BE2C (cell line): ENCODE data around the gene ZNF648.

Source experiments
- DNase-seq: peaks from one replicate; pipeline ENCODE4 v3.0.0-alpha.2; 2020
- H3K27me3 ChIP-seq: fragments of 250-450 bp; sonication (Bioruptor Pico); 2 replicates; pipeline ENCODE4 v1.5.1; 2020; ENCODE audit warnings: mild to moderate bottlenecking
- H3K36me3 ChIP-seq: fragments of 250-450 bp; sonication (Bioruptor Pico); 2 replicates; pipeline ENCODE4 v1.5.1; 2020; ENCODE audit warnings: mild to moderate bottlenecking
- H3K4me1 ChIP-seq: fragments of 250-450 bp; sonication (Bioruptor Pico); 2 replicates; pipeline ENCODE4 v1.5.1; 2020
- H3K4me3 ChIP-seq: 2 replicates; pipeline ENCODE4 v1.5.1; 2011; ENCODE audit warnings: low read depth, low read length
- H3K9me3 ChIP-seq: fragments of 250-450 bp; sonication (Bioruptor Pico); 2 replicates; pipeline ENCODE4 v1.5.1; 2020
- TF ChIP-seq, protein P1 (sequence below): IDR thresholded peaks from 2 replicates; pipeline ENCODE4 v1.5.1; 2012; ENCODE audit warnings: mild to moderate bottlenecking, low read depth, low read length

The ZNF648 gene

DNA sequence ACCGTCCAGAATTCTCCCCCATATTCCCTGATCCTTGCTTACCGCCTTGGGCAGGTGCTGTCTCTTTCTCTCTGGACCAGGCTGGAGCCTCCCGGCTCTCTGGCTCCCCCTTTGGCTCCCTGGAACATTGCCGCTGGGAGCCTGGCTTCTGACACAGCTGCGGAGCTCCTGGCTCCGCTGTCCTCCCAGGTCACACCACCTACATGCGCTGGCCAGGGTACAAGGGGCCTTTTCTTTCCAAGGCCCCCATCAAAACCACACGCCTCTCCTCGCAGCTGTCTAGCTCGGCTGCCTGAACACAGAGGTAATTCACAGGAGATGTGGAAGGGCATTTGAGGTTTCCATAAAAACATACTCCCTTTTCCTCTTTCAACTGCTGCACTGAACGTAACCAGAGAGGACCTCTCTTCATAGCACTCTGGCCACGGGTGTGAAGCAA is 7.5 kb upstream of the ZNF648 start:
- Histone ChIP-seq H3K4me3 (no peak overlapping the region), H3K9me3 (no peaks in the 10 kb centered on the region), H3K4me1 (no peaks in the 10 kb centered on the region), H3K27me3 (no peaks in the 10 kb centered on the region), H3K36me3 (no peaks in the 10 kb centered on the region)
- DNase-seq, result peak; percentile 65
- TF ChIP-seq, protein P1, sequence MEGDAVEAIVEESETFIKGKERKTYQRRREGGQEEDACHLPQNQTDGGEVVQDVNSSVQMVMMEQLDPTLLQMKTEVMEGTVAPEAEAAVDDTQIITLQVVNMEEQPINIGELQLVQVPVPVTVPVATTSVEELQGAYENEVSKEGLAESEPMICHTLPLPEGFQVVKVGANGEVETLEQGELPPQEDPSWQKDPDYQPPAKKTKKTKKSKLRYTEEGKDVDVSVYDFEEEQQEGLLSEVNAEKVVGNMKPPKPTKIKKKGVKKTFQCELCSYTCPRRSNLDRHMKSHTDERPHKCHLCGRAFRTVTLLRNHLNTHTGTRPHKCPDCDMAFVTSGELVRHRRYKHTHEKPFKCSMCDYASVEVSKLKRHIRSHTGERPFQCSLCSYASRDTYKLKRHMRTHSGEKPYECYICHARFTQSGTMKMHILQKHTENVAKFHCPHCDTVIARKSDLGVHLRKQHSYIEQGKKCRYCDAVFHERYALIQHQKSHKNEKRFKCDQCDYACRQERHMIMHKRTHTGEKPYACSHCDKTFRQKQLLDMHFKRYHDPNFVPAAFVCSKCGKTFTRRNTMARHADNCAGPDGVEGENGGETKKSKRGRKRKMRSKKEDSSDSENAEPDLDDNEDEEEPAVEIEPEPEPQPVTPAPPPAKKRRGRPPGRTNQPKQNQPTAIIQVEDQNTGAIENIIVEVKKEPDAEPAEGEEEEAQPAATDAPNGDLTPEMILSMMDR, result peak; percentile 83

DNA sequence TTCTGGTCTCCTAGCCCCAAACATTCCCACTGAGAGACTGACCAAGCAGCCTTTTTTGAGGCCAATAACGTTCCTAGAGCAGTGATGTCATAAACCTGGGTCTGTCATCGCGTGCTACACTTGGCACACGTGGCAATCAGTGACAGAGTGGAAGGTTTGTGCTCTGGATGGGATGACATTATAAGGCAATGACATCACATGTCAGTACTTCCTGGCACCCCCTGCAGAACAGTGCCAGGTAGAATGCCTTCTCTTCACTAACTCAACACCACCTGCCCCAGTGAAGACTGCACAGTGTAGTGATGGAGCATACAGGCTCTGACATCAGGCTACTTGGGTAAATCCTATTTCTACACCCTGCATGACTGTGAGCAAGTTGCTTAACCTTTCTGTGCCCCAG is 5.4 kb upstream of the ZNF648 start:
- Histone ChIP-seq H3K27me3 (no peaks in the 10 kb centered on the region; the same call in 1 of the 2 replicates), H3K9me3 (no peaks in the 10 kb centered on the region), H3K4me1 (no peaks in the 10 kb centered on the region), H3K36me3 (no peaks in the 10 kb centered on the region), H3K4me3 (no peak overlapping the region)
- TF ChIP-seq, protein P1, result no peak
- no peak for DNase-seq

DNA sequence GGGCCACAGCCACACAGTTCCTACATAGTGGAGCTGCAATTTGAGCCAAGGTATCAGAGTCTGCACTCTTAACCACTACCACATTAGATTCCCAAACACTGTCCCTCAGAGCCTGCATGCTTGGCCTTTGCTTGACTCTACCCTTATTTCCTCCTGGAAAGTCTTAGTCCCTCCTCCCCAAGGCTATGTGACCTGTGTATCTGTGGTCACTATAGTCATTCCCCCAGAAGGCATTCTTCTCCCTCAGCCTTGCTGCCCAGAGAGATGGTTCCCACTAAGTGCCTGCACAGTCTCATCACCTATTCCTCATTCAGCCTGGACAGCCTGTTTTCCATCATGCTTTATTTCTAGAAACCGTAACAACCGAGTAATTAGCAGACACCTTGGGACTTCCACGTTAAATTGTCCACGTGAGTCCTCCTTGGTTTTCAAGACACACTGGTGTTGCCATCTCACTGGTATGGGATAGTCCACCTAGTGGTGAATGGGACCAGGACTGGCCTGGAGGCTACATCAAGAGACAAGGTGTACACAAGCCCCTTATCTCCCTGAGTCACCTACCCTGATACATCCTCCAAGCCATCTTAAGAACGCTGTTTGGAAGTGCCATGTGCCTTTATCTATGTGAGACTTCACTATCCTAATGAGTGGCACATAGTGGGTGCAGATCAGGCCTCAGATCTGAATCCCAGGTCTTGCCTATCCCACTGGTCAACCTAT is 3.8 kb upstream of the ZNF648 start:
- TF ChIP-seq, protein P1, result no peak
- H3K9me3 ChIP-seq, result no peaks in the 10 kb centered on the region
- H3K4me1 ChIP-seq, result no peaks in the 10 kb centered on the region
- H3K36me3 ChIP-seq, result no peaks in the 10 kb centered on the region
- DNase-seq, result no peak
- no peak overlapping the region for H3K4me3 ChIP-seq
- no peaks in the 10 kb centered on the region; the same call in 1 of the 2 replicates for H3K27me3 ChIP-seq

DNA sequence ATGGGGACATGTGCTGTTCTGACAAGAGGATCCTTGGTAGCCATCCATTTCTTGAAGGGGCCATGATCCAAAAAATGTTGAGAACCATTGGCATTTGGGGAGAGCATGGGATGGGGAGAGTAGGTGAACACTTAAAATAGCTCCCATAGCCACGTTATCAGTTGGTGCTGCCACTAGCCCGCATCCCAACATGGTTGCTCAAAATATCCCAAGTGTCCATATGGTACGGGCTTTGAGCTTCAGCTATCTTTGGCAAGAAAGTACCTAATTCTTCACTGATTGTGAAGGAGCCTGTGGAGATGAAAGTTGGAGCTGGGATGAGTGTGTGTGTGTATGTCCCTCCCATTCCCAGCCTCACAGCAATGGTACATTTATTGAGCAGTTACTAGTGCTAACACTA is 3.1 kb upstream of the ZNF648 start:
- DNase-seq, result no peak
- no peak overlapping the region for H3K4me3 ChIP-seq
- TF ChIP-seq, protein P1, result no peak
- H3K4me1 ChIP-seq, result no peaks in the 10 kb centered on the region
- H3K9me3 ChIP-seq, result no peaks in the 10 kb centered on the region
- no peaks in the 10 kb centered on the region for H3K36me3 ChIP-seq
- H3K27me3 ChIP-seq, result no peaks in the 10 kb centered on the region; the same call in 1 of the 2 replicates

DNA sequence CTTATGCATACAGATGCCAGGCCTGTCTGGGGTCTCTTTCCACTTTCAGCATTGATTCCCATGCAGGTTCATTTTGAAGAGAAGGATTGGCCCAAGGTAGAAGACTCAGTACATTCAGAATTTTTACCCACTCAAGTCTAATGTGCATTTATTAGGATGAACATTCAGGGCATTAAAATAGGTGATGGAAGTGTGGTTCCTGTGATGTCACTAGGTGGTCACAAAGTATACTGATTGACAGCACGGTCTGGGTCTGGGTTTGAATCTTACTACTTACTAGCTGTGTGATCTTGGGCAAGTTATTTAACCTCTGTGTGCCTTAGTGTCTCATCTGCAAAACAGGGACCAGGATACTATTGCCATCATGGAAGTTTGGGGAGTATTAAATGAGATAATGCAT is 711 bp upstream of the ZNF648 start:
- no peak for DNase-seq
- Histone ChIP-seq H3K27me3 (no peaks in the 10 kb centered on the region; the same call in 1 of the 2 replicates), H3K36me3 (no peaks in the 10 kb centered on the region)

DNA sequence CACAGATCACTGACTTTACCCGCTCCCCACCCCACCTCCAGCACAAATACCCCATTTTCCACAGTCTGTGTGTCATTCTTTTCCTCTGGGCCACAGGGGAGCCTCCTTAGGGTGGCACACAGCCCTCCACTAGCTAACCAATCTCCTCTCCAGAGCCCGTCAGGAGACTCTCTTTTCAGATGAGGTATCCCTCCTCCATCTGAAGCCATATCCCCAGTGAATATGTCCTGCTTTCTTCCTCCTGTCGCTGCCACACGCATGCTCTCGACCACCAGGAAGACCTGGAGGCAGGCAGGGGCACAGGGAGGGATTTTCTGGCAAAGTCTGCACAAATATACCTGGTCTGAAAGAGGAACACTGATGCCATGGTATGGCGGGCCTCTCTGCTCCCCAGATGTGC is 635 bp downstream of the ZNF648 start:
- DNase-seq, result no peak
- Histone ChIP-seq H3K4me3 (no peak overlapping the region), H3K9me3 (no peaks in the 10 kb centered on the region), H3K27me3 (no peaks in the 10 kb centered on the region; the same call in 1 of the 2 replicates), H3K36me3 (no peaks in the 10 kb centered on the region), H3K4me1 (no peaks in the 10 kb centered on the region)
- TF ChIP-seq, protein P1, result no peak

More for the DNA sequence above, 711 bp upstream of the ZNF648 start:
- TF ChIP-seq, protein P1, result no peak
- H3K9me3 ChIP-seq, result no peaks in the 10 kb centered on the region
- H3K4me3 ChIP-seq, result no peak overlapping the region
- H3K4me1 ChIP-seq, result no peaks in the 10 kb centered on the region
